ENCODE data around the gene ZFPM1. TPM values are rescaled to one million over a fixed set of nuclear protein-coding genes. Genes with fewer than 3 reads are reported as not detected.

ZFPM1 gene
- total RNA-seq, 6 donors from 2014 or later = 1.0 to 8.4 (median 3.3) TPM

- H3K36me3 ChIP-seq = no peaks in the 10 kb centered on the region
- no peak overlapping the region for H3K27ac ChIP-seq
- H3K27me3 ChIP-seq = peaks cover 0 to 17% (median 5%) of the 10 kb centered on the region in 4 donors
- TF ChIP-seq CTCF (IDR thresholded peaks at IDR 0.05) = no peak
- 97% methylated on average over 7 of the region's 19 CpGs; no CpG with 5 or more reads in 1 of the 2 donors for WGBS, 2 donors
- no peaks in the 10 kb centered on the region for H3K9me3 ChIP-seq
- peaks cover 6 to 22% (median 16%) of the 10 kb centered on the region in 4 donors for H3K4me1 ChIP-seq
- no peak overlapping the region for H3K4me3 ChIP-seq
- DNase-seq (peak in 1 of 2 donors; percentile 82), ATAC-seq (ENCODE audit: low FRiP score in 2 of 2) (no peak)
Measured at GRCh38 chr16:88427376-88427775, 25.7 kb upstream of the ZFPM1 start.

GRCh38 chr16:88428156-88428555 lies 24.9 kb upstream of the ZFPM1 start:
- peaks cover 0 to 17% (median 5%) of the 10 kb centered on the region in 4 donors for H3K27me3 ChIP-seq
- H3K27ac ChIP-seq = no peak overlapping the region
- no peak overlapping the region for H3K4me3 ChIP-seq
- WGBS, 2 donors = 94% methylated on average over 19 of the region's 19 CpGs; no CpG with 5 or more reads in 1 of the 2 donors
- no peaks in the 10 kb centered on the region for H3K9me3 ChIP-seq
- TF ChIP-seq POLR2AphosphoS5 (IDR thresholded peaks at IDR 0.05) (no peak), POLR2A (IDR thresholded peaks at IDR 0.05) (no peak), CTCF (IDR thresholded peaks at IDR 0.05) (no peak), EP300 (IDR thresholded peaks at IDR 0.05) (no peak)
- no peaks in the 10 kb centered on the region for H3K36me3 ChIP-seq
- ATAC-seq (ENCODE audit: low FRiP score in 2 of 2) (no peak), DNase-seq (peak in 1 of 2 donors; percentile 77)
- peaks cover 6 to 22% (median 16%) of the 10 kb centered on the region in 4 donors for H3K4me1 ChIP-seq

GRCh38 chr16:88428616-88429386 lies 24.3 kb upstream of the ZFPM1 start:
- no peak for TF ChIP-seq POLR2A (IDR thresholded peaks at IDR 0.05)
- no peak for TF ChIP-seq EP300 (IDR thresholded peaks at IDR 0.05)
- TF ChIP-seq CTCF (IDR thresholded peaks at IDR 0.05) = no peak
- TF ChIP-seq POLR2AphosphoS5 (IDR thresholded peaks at IDR 0.05) = no peak
- peaks cover 6 to 22% (median 16%) of the 10 kb centered on the region in 4 donors for H3K4me1 ChIP-seq
- no peak overlapping the region for H3K4me3 ChIP-seq
- H3K36me3 ChIP-seq = no peaks in the 10 kb centered on the region
- H3K27ac ChIP-seq = no peak overlapping the region
- WGBS, 2 donors = 88 to 92% methylated on average over 10 to 23 of the region's 34 CpGs
- ATAC-seq (ENCODE audit: low FRiP score in 2 of 2) = no peak
- peak in 1 of 2 donors; percentile 73 for DNase-seq
- peaks cover 0 to 17% (median 5%) of the 10 kb centered on the region in 4 donors for H3K27me3 ChIP-seq
- no peaks in the 10 kb centered on the region for H3K9me3 ChIP-seq

- WGBS, 2 donors = 78 to 89% methylated on average over 17 to 37 of the region's 48 CpGs
- H3K9me3 ChIP-seq = no peaks in the 10 kb centered on the region
- DNase-seq = peak in 1 of 2 donors; percentile 81
- peak overlapping the region in 3 of 4 donors; percentile 41 to 75 (median 62) for H3K27ac ChIP-seq
- ATAC-seq (ENCODE audit: low FRiP score in 2 of 2) = no peak
- peaks cover 0 to 17% (median 5%) of the 10 kb centered on the region in 4 donors for H3K27me3 ChIP-seq
- peaks cover 6 to 22% (median 16%) of the 10 kb centered on the region in 4 donors for H3K4me1 ChIP-seq
- H3K36me3 ChIP-seq = no peaks in the 10 kb centered on the region
- peak overlapping the region; percentile 22 to 62 (median 48) for H3K4me3 ChIP-seq
- TF ChIP-seq CTCF (IDR thresholded peaks at IDR 0.05) = no peak
- no peak for TF ChIP-seq POLR2AphosphoS5 (IDR thresholded peaks at IDR 0.05)
- TF ChIP-seq EP300 (IDR thresholded peaks at IDR 0.05) = no peak
- no peak for TF ChIP-seq POLR2A (IDR thresholded peaks at IDR 0.05)
Measured at GRCh38 chr16:88429387-88430184, 23.5 kb upstream of the ZFPM1 start.
